GM18909 (cell line): Measurements from ENCODE around the gene LGALS7.
"Not testable (repeated sequence)": the region's sequence is repeated elsewhere in the genome, so short reads cannot be mapped to it uniquely, and the experiment has no call there.

Source experiments
- ATAC-seq: cut with Tn5 transposase; IDR thresholded peaks from one replicate; pipeline ENCODE4 v1.9.1; 2021; ENCODE audit warnings: mild to moderate bottlenecking; ENCODE audit not compliant: unreplicated experiment, poor library complexity

LGALS7 gene

GRCh38 chr19:38774181-38774950 lies 1.0 kb upstream of the LGALS7 start:
- no peak for ATAC-seq

DNA sequence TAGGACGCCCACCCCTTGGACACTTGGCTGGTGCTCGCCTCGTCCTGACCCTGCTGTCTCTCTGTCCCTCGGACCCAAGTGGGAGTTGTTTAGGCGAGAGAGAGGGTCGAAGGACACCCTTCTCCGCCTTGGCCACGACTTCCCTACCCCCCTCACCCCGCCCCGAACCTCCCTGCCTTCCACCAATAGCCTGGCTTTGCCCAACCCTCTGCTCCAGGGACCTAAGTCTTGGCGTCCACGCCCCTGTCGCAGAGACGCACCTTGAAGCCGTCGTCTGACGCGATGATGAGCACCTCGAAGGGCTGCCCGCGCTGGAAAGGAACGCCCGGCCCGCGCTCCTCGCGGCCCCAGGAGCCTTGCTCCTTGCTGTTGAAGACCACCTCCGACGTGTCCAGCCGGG lies 1.7 kb downstream of the LGALS7 start:
- ATAC-seq, result not testable (repeated sequence)

GRCh38 chr19:38770949-38771275 lies 2.4 kb downstream of the LGALS7 start:
- ATAC-seq, result not testable (repeated sequence)

- ATAC-seq, result not testable (repeated sequence)
These were observed 2.9 kb downstream of the LGALS7 start for GRCh38 chr19:38770228-38770948.

DNA sequence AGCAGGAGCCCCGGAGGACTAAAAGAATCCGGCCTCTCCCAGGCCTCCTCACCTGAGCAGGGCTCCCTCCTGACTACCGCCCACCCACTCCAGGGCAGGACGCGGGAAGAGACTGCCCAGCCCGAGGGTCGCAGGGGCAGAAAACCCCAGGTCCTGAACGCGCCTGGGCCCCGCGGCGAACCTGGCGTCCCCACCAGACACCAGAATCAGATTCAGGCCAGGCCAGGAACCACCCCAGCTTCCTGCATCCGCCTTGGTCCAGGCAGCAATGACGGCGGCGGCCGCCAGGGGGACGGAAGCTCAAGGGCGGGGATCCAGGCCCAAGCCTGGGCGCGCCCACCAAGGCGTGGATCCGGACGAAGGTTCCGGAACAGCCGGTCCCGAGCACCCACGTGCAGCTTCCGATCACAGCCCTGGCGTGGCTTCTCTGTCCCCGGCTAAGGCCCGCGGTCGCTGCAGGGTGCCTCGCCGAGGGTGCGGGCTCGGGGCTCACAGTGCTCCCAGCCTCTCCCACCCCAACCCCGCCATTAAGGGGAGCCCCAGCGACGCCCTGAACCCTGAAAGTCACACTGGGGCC lies 3.6 kb downstream of the LGALS7 start:
- no peak for ATAC-seq

DNA sequence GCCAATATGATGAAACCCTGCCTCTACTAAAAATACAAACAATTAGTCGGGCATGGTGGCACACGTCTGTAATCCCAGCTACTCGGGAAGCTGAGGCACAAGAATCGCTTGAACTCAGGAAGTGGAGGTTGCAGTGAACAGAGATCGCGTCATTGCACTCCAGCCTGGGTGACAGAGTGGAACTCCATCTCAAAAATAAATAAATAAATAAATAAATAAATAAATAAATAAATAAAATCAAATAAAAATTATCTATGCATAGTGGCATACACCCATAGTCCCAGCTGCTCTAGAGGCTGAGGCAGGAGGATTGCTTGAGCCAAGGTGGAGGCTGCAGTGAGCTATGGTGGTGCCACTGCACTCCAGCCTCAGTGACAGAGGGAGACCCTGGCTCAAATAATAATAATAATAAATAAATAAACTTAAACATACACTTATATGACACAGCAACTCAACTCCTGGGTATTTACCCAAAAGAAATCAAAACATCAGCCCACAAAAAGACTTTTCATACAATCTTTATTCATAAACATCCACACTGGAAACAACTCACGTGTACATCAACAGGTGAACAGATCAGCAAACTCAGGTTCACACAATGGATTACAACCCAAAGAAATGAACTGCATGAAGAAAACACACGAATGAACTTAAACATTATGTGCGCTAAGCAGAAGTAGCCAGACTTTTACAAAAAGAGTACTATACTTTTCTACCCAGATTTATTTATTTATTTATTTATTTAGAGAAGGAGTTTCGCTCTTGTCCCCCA lies 6.9 kb downstream of the LGALS7 start:
- no peak for ATAC-seq

DNA sequence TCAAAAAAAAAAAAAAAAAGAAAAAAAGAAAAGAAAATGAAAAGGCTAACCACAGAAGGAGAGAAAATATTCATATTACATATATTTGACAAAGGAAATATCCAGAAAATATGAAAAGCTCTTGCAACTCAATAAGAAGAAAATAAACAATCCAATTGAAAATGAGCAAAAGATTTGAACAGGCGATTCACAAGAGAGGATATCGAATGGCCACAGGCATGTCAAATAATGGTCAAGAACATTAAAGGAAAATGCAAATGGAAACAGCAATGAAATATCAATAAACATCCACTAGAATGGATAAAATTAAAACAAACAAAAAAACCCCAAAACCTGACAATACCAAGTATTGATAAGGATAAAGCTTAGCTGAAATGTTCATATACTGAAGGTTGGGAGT lies 8.1 kb downstream of the LGALS7 start:
- no peak for ATAC-seq

DNA sequence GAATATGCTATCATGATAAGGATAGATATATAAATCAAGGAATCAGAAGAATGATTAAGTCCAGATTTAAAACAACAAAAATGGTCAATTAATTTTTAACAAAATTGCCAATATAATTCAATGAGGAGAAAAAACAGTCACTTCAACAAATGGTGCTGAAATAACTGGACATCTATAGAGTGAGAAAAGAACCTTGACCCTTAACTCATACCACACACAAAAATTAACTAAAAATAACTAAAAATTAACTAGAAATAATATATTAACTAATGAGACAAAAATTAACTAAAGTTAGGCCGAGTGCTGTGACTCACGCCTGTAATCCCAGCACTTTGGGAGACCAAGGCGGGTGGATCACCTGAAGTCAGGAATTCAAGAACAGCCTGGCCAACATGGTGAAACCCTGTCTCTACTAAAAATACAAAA lies 9.5 kb downstream of the LGALS7 start:
- ATAC-seq, result no peak

DNA sequence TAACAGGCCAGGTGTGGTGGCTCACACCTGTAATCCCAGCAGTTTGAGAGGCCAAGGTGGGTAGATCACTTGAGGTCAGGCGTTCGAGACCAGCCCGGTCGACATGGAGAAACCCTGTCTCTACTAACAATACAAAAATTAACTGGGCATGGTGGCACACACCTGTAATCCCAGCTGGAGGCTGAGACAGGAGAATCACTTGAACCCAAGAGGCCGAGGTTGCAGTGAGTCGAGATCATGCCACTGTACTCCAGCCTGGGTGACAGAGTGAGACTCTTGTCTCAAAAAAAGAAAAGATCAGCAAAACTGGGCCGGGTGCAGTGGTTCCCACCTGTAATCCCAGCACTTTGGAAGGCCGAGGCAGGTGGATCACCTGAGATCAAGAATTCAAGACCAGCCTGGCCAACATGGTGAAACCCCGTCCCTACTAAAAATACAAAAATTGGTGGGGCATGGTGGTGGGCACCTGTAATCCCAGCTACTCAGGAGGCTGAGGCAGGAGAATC lies 11.4 kb downstream of the LGALS7 start:
- ATAC-seq, result not testable (repeated sequence)

DNA sequence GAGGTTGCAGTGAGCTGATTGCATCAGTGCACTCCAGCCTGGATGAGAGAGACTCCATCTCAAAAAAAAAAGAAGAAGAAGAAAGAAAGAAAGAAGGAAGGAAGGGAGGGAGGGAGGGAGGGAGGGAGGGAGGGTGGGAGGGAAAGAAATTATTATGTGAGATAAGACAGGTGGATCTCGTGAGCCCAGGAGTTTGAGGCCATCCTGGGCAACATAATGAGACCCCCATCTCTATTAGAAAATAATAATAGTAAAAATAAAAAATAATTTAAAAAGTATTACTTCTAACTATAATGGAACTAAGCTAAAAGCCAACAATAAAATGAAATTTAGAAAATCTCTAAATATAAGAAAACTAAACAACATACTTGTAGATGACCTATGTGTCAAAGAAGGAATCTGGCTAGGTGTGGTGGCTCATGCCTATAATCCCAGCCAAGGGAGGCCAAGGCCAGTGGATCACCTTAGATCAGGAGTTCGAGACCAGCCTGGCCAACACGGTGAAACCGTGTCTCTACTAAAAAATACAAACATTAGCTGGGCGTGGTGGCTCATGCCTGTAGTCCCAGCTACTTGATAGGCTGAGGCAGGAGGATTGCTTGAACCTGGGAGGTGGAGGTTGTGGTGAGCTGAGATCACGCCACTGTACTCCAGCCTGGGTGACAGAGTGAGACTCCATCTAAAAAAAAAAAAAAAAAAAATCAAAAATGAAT lies 12.4 kb downstream of the LGALS7 start:
- not testable (repeated sequence) for ATAC-seq

DNA sequence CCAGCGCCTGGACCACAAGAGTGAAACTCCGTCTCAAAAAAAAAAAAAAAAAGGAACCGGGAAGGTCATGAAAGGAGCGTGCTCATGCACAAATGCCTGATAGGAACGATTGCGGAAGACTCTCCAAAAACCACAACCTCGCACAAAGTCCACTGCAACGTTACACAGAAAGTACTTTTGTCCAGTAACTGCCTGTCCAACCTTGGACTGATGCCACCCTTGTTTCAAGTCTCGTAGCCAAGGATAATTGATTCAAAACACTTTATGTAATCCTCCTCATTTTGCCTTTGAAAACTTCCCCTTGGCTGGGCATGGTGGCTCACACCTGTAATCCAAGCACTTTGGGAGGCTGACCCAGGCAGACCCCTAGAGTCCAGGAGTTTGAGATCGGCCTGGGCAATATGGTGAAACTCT lies 13.7 kb downstream of the LGALS7 start:
- ATAC-seq, result no peak

DNA sequence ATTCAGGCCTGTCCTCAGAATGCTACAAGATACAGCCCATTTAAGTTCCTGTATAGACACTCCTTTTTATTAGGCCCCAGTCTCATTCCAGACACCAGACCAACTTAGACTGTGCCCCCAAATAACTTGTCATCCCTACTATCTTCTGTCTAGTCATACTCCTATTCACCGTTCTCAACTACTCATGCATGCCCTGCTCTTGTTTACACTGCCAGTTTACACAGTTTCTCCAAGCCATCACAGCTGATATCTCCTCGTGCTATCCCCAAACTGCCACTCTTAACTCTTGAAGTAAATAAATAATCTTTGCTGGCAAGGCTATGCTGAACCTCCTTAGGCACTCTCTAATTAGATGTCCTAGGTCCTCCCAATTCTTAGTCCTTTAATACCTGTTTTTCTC lies 19.1 kb downstream of the LGALS7 start:
- not testable (repeated sequence) for ATAC-seq

GRCh38 chr19:38753783-38754182 lies 19.5 kb downstream of the LGALS7 start:
- not testable (repeated sequence) for ATAC-seq

DNA sequence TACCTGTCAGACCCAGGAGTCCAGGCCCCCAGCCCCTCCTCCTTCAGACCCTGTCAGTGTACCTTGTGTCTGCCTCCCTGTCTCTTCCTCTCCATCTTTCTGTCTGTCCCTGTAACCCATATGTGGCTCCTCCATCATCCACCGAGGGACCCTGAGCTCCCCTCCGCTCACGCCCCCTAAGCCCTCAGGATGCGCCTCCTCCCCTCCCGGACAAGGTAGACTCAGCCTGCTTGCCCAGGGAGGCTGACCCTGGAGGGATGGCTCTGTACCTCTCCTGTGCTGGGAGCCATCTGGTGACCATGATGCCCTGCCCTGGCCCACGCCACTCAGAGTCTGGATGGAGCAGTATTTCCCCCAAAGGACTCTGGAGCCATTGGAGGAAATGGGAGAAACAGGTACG lies 28.0 kb downstream of the LGALS7 start:
- no peak for ATAC-seq

GRCh38 chr19:38744874-38745273 lies 28.4 kb downstream of the LGALS7 start:
- no peak for ATAC-seq

DNA sequence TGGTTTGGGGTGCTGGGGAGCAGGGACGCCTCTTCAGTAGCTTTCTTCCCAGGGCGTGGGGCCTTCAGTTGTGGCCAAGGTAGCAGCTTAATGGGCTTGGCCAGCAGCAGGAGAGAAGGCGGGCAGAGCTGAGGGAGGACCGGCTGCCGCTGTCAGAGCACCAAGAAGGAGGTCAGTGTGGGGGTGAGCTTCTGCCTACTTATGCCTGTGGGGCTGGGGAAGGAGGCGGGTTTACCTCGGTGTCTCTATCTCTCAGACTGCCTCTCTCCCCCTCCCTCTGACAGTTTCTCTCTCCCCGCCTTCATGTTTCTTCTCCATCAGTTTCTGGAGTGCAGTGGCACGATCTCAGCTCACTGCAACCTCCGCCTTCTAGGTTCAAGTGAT lies 29.0 kb downstream of the LGALS7 start, which contains the start of gene CAPN12:
Gene CAPN12 (minus strand): TSS at position 177 of the 384 bp plus-strand sequence. CDS start 309 bp downstream, outside the sequence.
- no peak for ATAC-seq

DNA sequence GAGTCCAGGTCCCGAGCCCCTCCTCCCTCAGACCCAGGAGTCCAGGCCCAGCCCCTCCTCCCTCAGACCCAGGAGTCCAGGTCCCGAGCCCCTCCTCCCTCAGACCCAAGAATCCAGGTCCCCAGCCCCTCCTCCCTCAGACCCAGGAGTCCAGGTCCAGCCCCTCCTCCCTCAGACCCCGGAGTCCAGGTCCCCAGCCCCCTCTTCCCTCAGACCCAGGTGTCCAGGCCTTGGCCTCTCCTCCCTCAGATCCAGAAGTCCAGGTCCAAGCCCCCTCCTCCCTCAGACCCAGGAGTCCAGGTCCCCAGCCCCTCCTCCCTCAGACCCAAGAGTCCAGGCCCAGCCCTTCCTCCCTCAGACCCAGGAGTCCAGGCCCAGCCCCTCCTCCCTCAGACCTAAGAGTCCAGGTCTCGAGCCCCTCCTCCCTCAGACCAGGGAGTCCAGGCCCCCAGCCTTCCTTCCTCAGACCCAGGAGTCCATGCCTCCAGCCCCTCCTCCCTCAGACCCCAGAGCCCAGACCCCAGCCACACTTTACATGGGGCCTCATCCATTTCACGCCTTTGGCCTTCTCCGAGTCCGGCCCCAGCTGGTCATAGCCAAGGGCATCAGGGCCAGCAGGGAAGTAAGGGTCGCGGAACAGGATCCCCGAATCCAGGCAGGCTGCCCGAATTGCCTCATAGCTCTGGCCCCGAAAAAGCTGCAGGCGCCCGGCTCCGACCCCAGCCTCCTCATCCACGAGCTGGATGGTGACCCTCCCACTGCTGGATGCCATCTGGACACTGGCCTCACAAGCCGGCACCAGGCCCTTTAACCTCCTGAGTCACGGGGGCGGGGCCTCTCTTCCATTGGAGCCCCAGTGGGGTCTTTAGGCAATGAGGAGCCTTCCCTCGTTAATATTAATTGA lies 29.7 kb downstream of the LGALS7 start:
- no peak for ATAC-seq

GRCh38 chr19:38742906-38743305 lies 30.4 kb downstream of the LGALS7 start:
- ATAC-seq, result no peak

DNA sequence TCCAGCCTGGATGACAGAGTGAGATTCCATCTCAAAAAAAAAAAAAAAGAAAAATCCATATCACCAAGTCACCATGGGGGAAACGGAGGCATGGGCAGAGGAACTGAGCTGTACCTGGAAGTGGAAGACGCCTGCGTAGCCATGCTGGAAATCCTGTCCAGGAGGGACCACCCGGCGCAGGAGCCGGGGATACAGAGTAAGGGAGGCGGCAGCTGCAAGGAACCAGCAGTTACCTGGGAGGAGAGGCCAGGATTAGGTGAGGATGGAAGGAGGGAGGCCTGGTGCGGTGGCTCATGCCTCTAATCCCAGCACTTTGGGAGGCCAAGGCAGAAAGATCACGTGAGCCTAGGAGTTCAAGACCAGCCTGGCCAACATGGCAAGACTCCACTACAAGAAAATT lies 31.0 kb downstream of the LGALS7 start:
- ATAC-seq, result no peak
